Endothelial cell of umbilical vein (primary cell): ENCODE results near the gene RNASEH2C. TPM values are rescaled to one million over a fixed set of nuclear protein-coding genes. Genes with fewer than 3 reads are reported as not detected.

Experiments
- BruUV-seq: library from RNA; stranded (reverse); fragments of 400-500 nt; replicated peaks from 2 replicates; lab custom pipeline; 2021; lab: Mats Ljungman, UMichigan
- CTCF ChIA-PET: fragments of 300-600, 350-600 bp; sonication (Branson Sonifier 250); formaldehyde crosslinking; loops from one replicate; lab custom pipeline; 2021; ENCODE audit warnings: antibody characterized with exemption, inconsistent platforms; lab: Charles Lee
- POLR2A ChIA-PET: fragments of 300-600, 350-600 bp; sonication (Branson Sonifier 250); formaldehyde crosslinking; loops from one replicate; lab custom pipeline; 2021; ENCODE audit warnings: antibody characterized with exemption, inconsistent platforms; lab: Charles Lee
- DNase-seq: peaks from one replicate; pipeline ENCODE4 v3.0.0-alpha.2; 2011; ENCODE audit warnings: low read depth, low spot score
- FAIRE-seq: peaks from 2 replicates; lab custom pipeline; 2011; peaks lifted over from hg19 to GRCh38; lab: Jason Lieb, UNC
- H2AFZ ChIP-seq: 2 replicates; pipeline ENCODE4 v1.6.0; 2012; ENCODE audit warnings: low read depth, low read length, control low read depth, inconsistent platforms
- H3K27ac ChIP-seq: 2 replicates; pipeline ENCODE4 v1.5.1; 2011; ENCODE audit warnings: low read depth, mild to moderate bottlenecking, control low read depth, low read length, moderate library complexity; ENCODE audit not compliant: insufficient read depth
- H3K27me3 ChIP-seq, 2 experiments: 2 replicates each; pipeline versions ENCODE4 v1.6.0 to v1.6.1; 2011; ENCODE audit warnings: low read length in 2 of 2, mixed read lengths in 1 of 2; ENCODE audit not compliant: control insufficient read depth in 2 of 2, insufficient read depth in 2 of 2
- H3K36me3 ChIP-seq, 2 experiments: 2 replicates in 1 of 2; 3 replicates in 1 of 2; pipeline ENCODE4 v1.5.1; 2011; ENCODE audit warnings: low read length in 2 of 2, mild to moderate bottlenecking in 1 of 2, moderate library complexity in 1 of 2; ENCODE audit not compliant: control insufficient read depth in 2 of 2, insufficient read depth in 2 of 2; ENCODE audit errors: extremely low read depth in 1 of 2
- H3K4me1 ChIP-seq: 3 replicates; pipeline ENCODE4 v1.5.1; 2011; ENCODE audit warnings: mild to moderate bottlenecking, low read length; ENCODE audit not compliant: control insufficient read depth, insufficient read depth; ENCODE audit errors: extremely low read depth
- H3K4me2 ChIP-seq: 2 replicates; pipeline ENCODE4 v1.6.1; 2011; ENCODE audit warnings: low read length, control low read depth, mixed read lengths; ENCODE audit not compliant: insufficient read depth
- H3K4me3 ChIP-seq, 3 experiments: fragments of 200-600 bp in 1 of 3; sonication (generic), shearing (Covaris generic) in 1 of 3; replicated peaks in 1 of 3; 2 replicates each; pipeline ENCODE4 v1.5.1; 2011 to 2016; ENCODE audit warnings: control low read depth in 3 of 3, low read length in 3 of 3, mild to moderate bottlenecking in 2 of 3, inconsistent platforms in 1 of 3, low read depth in 1 of 3, moderate library complexity in 1 of 3; ENCODE audit not compliant: insufficient read depth in 1 of 3
- H3K79me2 ChIP-seq: 2 replicates; pipeline ENCODE4 v1.6.0; 2012; ENCODE audit warnings: low read length, inconsistent platforms; ENCODE audit not compliant: control insufficient read depth, insufficient read depth
- H3K9ac ChIP-seq: replicated peaks from 2 replicates; pipeline ENCODE3; 2011; ENCODE audit warnings: low read length, control low read depth; ENCODE audit not compliant: insufficient read depth; ENCODE audit errors: extremely low read depth
- H3K9me1 ChIP-seq: replicated peaks from 3 replicates; pipeline ENCODE4 v1.6.0; 2011; ENCODE audit warnings: mild to moderate bottlenecking, low read length; ENCODE audit not compliant: control insufficient read depth, insufficient read depth; ENCODE audit errors: extremely low read depth
- H3K9me3 ChIP-seq: replicated peaks from 2 replicates; pipeline ENCODE4 v1.5.1; 2012; ENCODE audit warnings: low read length, inconsistent platforms; ENCODE audit not compliant: control insufficient read depth, insufficient read depth
- H4K20me1 ChIP-seq: replicated peaks from 2 replicates; pipeline ENCODE3; 2011; ENCODE audit warnings: mild to moderate bottlenecking, low read length; ENCODE audit not compliant: control insufficient read depth, insufficient read depth; ENCODE audit errors: extremely low read depth
- EZH2 ChIP-seq: IDR thresholded peaks from 2 replicates; pipeline ENCODE4 v1.6.1; 2012; ENCODE audit warnings: borderline replicate concordance, low read depth, mild to moderate bottlenecking, moderate library complexity, low read length, inconsistent platforms; ENCODE audit not compliant: severe bottlenecking
- FOS ChIP-seq: IDR thresholded peaks from 2 replicates; pipeline ENCODE4 v1.6.1; 2011; ENCODE audit warnings: mild to moderate bottlenecking, low read length, moderate library complexity, borderline replicate concordance; ENCODE audit not compliant: insufficient read depth
- GATA2 ChIP-seq: IDR thresholded peaks from 2 replicates; pipeline ENCODE4 v1.7.0; 2011; ENCODE audit warnings: low read depth, mild to moderate bottlenecking, moderate library complexity, mixed read lengths, low read length; ENCODE audit not compliant: insufficient read length, insufficient read depth
- JUN ChIP-seq: IDR thresholded peaks from 2 replicates; pipeline ENCODE4 v1.6.1; 2011; ENCODE audit warnings: borderline replicate concordance, low read depth; ENCODE audit not compliant: insufficient read length, insufficient read depth
- MYC ChIP-seq: IDR thresholded peaks from one replicate; pipeline ENCODE4 v1.6.1; 2011; ENCODE audit warnings: mild to moderate bottlenecking, low read depth, low read length
- POLR2A ChIP-seq: IDR thresholded peaks from 2 replicates; pipeline ENCODE4 v1.6.1; 2012; ENCODE audit warnings: low read depth, mild to moderate bottlenecking, control low read depth, low read length
- POLR2AphosphoS5 ChIP-seq: IDR thresholded peaks from 2 replicates; pipeline ENCODE4 v1.6.1; 2012; ENCODE audit warnings: low read depth, mild to moderate bottlenecking, control low read depth, low read length, moderate library complexity; ENCODE audit not compliant: insufficient read depth
- dilution Hi-C: fragments of 300-500 bp; cut with MboI; formaldehyde crosslinking; loops from one replicate; pipeline ENCODE4 v1.15.0; 2019; ENCODE audit warnings: low sequenced_read_pairs; ENCODE audit not compliant: extremely low pct_ligation_motif_present
- intact Hi-C: fragments of 100-400 bp; cut with micrococcal nuclease; formaldehyde crosslinking; loops from one replicate; pipeline ENCODE4 v1.10.0; 2022
- polyA plus RNA-seq, 4 experiments: library from polyadenylated mRNA; depleted of rRNA in 3 of 4; stranded (reverse) in 3 of 4; unstranded in 1 of 4; fragments of >200 nt; gene quantifications; 2 replicates each; pipeline versions ENCODE4 v1.2.1 to v1.2.3, GENCODE V29; 2011 to 2012; ENCODE audit warnings: missing spikeins in 1 of 4
- total RNA-seq: library from RNA; stranded (reverse); gene quantifications from 2 replicates; pipeline ENCODE4 v1.2.3, GENCODE V29; 2021
- TF ChIP-seq, protein P1 (sequence below): IDR thresholded peaks from 2 replicates; pipeline ENCODE4 v1.6.1; 2011; ENCODE audit not compliant: insufficient read depth, insufficient read length
- TF ChIP-seq, protein P2 (sequence below), 2 donors: IDR thresholded peaks; 1 replicate in 1 of 2; 2 replicates in 1 of 2; pipeline ENCODE4 v1.5.1; 2011; ENCODE audit warnings: low read length in 2 of 2, mild to moderate bottlenecking in 2 of 2, moderate library complexity in 2 of 2, control low read depth in 1 of 2, inconsistent platforms in 1 of 2, low read depth in 1 of 2; ENCODE audit not compliant: insufficient read depth in 1 of 2; ENCODE audit errors: extremely low read depth in 1 of 2

The RNASEH2C gene
- total and polyA plus RNA-seq, 2 donors (not counting 3 experiments of a cell fraction or from before 2014, with no cell fraction given) = 62.0 to 110 TPM

DNA sequence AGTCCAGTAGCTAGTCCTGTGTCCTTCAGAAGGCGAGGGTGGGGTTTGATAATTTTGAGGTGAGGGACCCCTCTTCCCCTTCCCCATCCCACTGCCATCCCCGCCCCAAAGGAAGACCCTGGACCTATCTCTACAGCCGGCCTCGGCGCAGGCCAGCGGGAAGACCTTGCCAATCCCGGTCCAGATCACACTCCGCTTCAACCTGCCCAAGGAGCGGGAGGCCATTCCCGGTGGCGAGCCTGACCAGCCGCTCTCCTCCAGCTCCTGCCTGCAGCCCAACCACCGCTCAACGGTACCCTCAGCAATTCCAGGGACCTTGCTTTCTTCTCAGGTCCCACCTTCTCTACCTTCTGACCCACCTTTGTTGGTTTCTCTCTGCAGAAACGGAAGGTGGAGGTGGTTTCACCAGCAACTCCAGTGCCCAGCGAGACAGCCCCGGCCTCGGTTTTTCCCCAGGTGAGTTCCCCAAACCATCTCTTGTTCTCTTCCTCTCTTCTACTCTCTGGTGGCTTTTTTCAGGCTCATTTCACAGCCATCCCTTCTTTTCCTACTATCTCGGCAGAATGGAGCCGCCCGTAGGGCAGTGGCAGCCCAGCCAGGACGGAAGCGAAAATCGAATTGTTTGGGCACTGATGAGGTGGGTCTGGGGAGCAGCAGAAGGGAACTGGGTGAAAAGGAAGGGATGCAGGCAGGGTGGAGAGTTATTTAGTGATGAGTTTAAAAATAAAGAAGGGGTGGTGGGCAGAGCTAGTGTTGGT is 7.2 kb downstream of the RNASEH2C start:
- H4K20me1 ChIP-seq = no peaks in the 10 kb centered on the region
- no peaks in the 10 kb centered on the region for H3K9me3 ChIP-seq
- POLR2A ChIA-PET = interaction anchor here (1.3 to 1.5 kb wide), 2 partner anchors 67 to 146 kb away, joined by 3 to 4 read pairs; partner anchors contain the start of gene MUS81
- no peak for TF ChIP-seq POLR2A
- TF ChIP-seq EZH2 = no peak
- TF ChIP-seq, protein P1, sequence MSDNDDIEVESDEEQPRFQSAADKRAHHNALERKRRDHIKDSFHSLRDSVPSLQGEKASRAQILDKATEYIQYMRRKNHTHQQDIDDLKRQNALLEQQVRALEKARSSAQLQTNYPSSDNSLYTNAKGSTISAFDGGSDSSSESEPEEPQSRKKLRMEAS = no peak
- TF ChIP-seq JUN = no peak
- TF ChIP-seq, protein P2, sequence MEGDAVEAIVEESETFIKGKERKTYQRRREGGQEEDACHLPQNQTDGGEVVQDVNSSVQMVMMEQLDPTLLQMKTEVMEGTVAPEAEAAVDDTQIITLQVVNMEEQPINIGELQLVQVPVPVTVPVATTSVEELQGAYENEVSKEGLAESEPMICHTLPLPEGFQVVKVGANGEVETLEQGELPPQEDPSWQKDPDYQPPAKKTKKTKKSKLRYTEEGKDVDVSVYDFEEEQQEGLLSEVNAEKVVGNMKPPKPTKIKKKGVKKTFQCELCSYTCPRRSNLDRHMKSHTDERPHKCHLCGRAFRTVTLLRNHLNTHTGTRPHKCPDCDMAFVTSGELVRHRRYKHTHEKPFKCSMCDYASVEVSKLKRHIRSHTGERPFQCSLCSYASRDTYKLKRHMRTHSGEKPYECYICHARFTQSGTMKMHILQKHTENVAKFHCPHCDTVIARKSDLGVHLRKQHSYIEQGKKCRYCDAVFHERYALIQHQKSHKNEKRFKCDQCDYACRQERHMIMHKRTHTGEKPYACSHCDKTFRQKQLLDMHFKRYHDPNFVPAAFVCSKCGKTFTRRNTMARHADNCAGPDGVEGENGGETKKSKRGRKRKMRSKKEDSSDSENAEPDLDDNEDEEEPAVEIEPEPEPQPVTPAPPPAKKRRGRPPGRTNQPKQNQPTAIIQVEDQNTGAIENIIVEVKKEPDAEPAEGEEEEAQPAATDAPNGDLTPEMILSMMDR (IDR thresholded peaks at IDR 0.05; ENCODE audit: extremely low read depth in 1 of 2, insufficient read depth in 1 of 2, low read depth in 1 of 2, low read length in 2 of 2) = no peak
- TF ChIP-seq GATA2 = no peak
- no peak for TF ChIP-seq FOS
- no peak for TF ChIP-seq MYC
- no peak for TF ChIP-seq POLR2AphosphoS5
- no peaks in the 10 kb centered on the region for H3K9me1 ChIP-seq
- no peak overlapping the region for H3K27ac ChIP-seq
- intact Hi-C loops (no loop called here), dilution Hi-C loops (no loop called here)
- H3K4me1 ChIP-seq = peaks cover 6% of the 10 kb centered on the region
- no peak overlapping the region for H3K4me3 ChIP-seq
- DNase-seq (no peak), FAIRE-seq (no peak)
- CTCF ChIA-PET = interaction anchor here (2.0 to 3.4 kb wide), 6 partner anchors 56 to 175 kb away, joined by 5 to 30 read pairs (median 14); partner anchors contain the start of genes AP5B1 and FIBP
- no peak overlapping the region for H2AFZ ChIP-seq
- peaks cover 8 to 30% of the 10 kb centered on the region in 2 experiments for H3K36me3 ChIP-seq
- peaks cover 3% of the 10 kb centered on the region for H3K79me2 ChIP-seq
- H3K27me3 ChIP-seq = no peaks in the 10 kb centered on the region
- no peak overlapping the region for H3K4me2 ChIP-seq
- no peak overlapping the region for H3K9ac ChIP-seq
- no TSS peak for BruUV-seq
